Right atrium auricular region (tissue), 2 donors: ENCODE data around the gene TAF1A. TPM values are rescaled to one million over a fixed set of nuclear protein-coding genes. Genes with fewer than 3 reads are reported as not detected.

ENCODE experiments used
- DNase-seq: peaks from one replicate; pipeline ENCODE4 v3.0.0-alpha.2; 2019; ENCODE audit warnings: low spot score
- H3K27ac ChIP-seq, 2 donors: fragments of 200-600 bp; sonication (generic); 1 replicate in 1 of 2; 2 replicates in 1 of 2; pipeline ENCODE4 v1.5.1; 2016 to 2019
- H3K27me3 ChIP-seq, 2 donors: fragments of 200-600 bp; sonication (generic); one replicate each; pipeline versions ENCODE4 v1.5.1 to v1.6.0; 2017 to 2019
- H3K36me3 ChIP-seq: fragments of 200-600 bp; sonication (generic); one replicate; pipeline ENCODE4 v1.5.1; 2016
- H3K4me1 ChIP-seq, 2 donors: fragments of 200-600 bp; sonication (generic); one replicate each; pipeline versions ENCODE4 v1.5.1 to v1.6.0; 2017 to 2019
- H3K4me3 ChIP-seq, 2 donors: fragments of 200-600 bp; sonication (generic); 1 replicate in 1 of 2; 2 replicates in 1 of 2; pipeline ENCODE4 v1.5.1; 2017 to 2019; ENCODE audit warnings: mild to moderate bottlenecking in 1 of 2, moderate library complexity in 1 of 2
- H3K9me3 ChIP-seq, 2 donors: fragments of 200-600 bp; sonication (generic); one replicate each; pipeline ENCODE4 v1.5.1; 2019
- CTCF ChIP-seq, 2 donors: fragments of 200-600 bp; sonication (generic); IDR thresholded peaks; one replicate each; pipeline ENCODE4 v1.5.1; 2019; ENCODE audit warnings: antibody characterized with exemption in 2 of 2
- total RNA-seq, 2 donors: library from RNA; depleted of rRNA; stranded (reverse); fragments of >200 nt; gene quantifications; one replicate each; pipeline ENCODE4 v1.1.0, GENCODE V29; 2016

TAF1A gene
- total RNA-seq, 2 donors from 2014 or later: 1.3 to 2.7 TPM

GRCh38 chr1:222529181-222529580 lies 60.6 kb downstream of the TAF1A start:
- Histone ChIP-seq H3K27me3 (no peaks in the 10 kb centered on the region), H3K36me3 (no peaks in the 10 kb centered on the region), H3K27ac (no peak overlapping the region), H3K4me3 (no peak overlapping the region), H3K4me1 (no peaks in the 10 kb centered on the region), H3K9me3 (no peaks in the 10 kb centered on the region)
- no peak for DNase-seq
- no peak for TF ChIP-seq CTCF (IDR thresholded peaks at IDR 0.05)

GRCh38 chr1:222525951-222526350 lies 63.8 kb downstream of the TAF1A start:
- TF ChIP-seq CTCF (IDR thresholded peaks at IDR 0.05): no peak
- H3K27ac ChIP-seq: no peak overlapping the region
- H3K9me3 ChIP-seq: no peaks in the 10 kb centered on the region
- H3K4me1 ChIP-seq: no peaks in the 10 kb centered on the region
- H3K36me3 ChIP-seq: no peaks in the 10 kb centered on the region
- DNase-seq: no peak
- no peak overlapping the region for H3K4me3 ChIP-seq
- H3K27me3 ChIP-seq: no peaks in the 10 kb centered on the region

GRCh38 chr1:222523852-222524251 lies 65.9 kb downstream of the TAF1A start:
- no peak for TF ChIP-seq CTCF (IDR thresholded peaks at IDR 0.05)
- DNase-seq: no peak
- Histone ChIP-seq H3K9me3 (no peaks in the 10 kb centered on the region), H3K27ac (no peak overlapping the region), H3K27me3 (no peaks in the 10 kb centered on the region), H3K4me1 (no peaks in the 10 kb centered on the region), H3K36me3 (no peaks in the 10 kb centered on the region), H3K4me3 (no peak overlapping the region)

- no peak for TF ChIP-seq CTCF (IDR thresholded peaks at IDR 0.05)
- no peaks in the 10 kb centered on the region for H3K9me3 ChIP-seq
- H3K36me3 ChIP-seq: no peaks in the 10 kb centered on the region
- no peak overlapping the region for H3K27ac ChIP-seq
- DNase-seq: no peak
- no peaks in the 10 kb centered on the region for H3K4me1 ChIP-seq
- no peak overlapping the region for H3K4me3 ChIP-seq
- H3K27me3 ChIP-seq: no peaks in the 10 kb centered on the region
Measured at GRCh38 chr1:222522105-222522915, 67.4 kb downstream of the TAF1A start.

GRCh38 chr1:222521299-222522104 lies 68.2 kb downstream of the TAF1A start:
- Histone ChIP-seq H3K27ac (no peak overlapping the region), H3K27me3 (no peaks in the 10 kb centered on the region), H3K9me3 (no peaks in the 10 kb centered on the region), H3K4me1 (no peaks in the 10 kb centered on the region), H3K36me3 (no peaks in the 10 kb centered on the region), H3K4me3 (no peak overlapping the region)
- no peak for TF ChIP-seq CTCF (IDR thresholded peaks at IDR 0.05)
- DNase-seq: no peak

Other genes with a start within 250 kb of the TAF1A start
- gene HHIPL2, start 41.8 kb downstream of the TAF1A start, total RNA-seq: under 1 TPM in 1 of 2 donors, not detected in 1; 0.16 TPM
- 10 to 100 TPM; 34.4 to 53.9 TPM for gene MIA3, start 28.2 kb upstream of the TAF1A start, total RNA-seq
- 10 to 100 TPM; 40.0 to 42.4 TPM for gene AIDA, start 122.6 kb upstream of the TAF1A start, total RNA-seq
- 10 to 100 TPM; 24.3 to 37.3 TPM for gene BROX, start 122.6 kb upstream of the TAF1A start, total RNA-seq
- gene FAM177B, start 147.3 kb upstream of the TAF1A start, total RNA-seq: not detected
- 1 to 10 TPM; 6.2 to 8.3 TPM for gene DISP1, start 225.1 kb upstream of the TAF1A start, total RNA-seq